CD4-positive, alpha-beta T cell treated with Interleukin-17A for 4 hours (primary cell): ENCODE results near the gene PDZD4.
"Not testable (repeated sequence)": the region's sequence is repeated elsewhere in the genome, so short reads cannot be mapped to it uniquely, and the experiment has no call there.

Experiments
- DNase-seq: peaks from one replicate; pipeline ENCODE4 v3.0.0-alpha.2; 2020; ENCODE audit warnings: mixed read lengths

PDZD4 gene

GRCh38 chrX:153831429-153832150, 1.2 kb upstream of the PDZD4 start:
- no peak for DNase-seq

- no peak for DNase-seq
Measured at GRCh38 chrX:153830640-153831428, 490 bp upstream of the PDZD4 start.

- DNase-seq, result peak; percentile 24
Measured at GRCh38 chrX:153829549-153829798, 870 bp downstream of the PDZD4 start.

- no peak for DNase-seq
Measured at GRCh38 chrX:153828723-153829548, 1.4 kb downstream of the PDZD4 start.

GRCh38 chrX:153828308-153828707, 2.0 kb downstream of the PDZD4 start:
- no peak for DNase-seq

- no peak for DNase-seq
Measured at GRCh38 chrX:153827903-153828302, 2.4 kb downstream of the PDZD4 start.

GRCh38 chrX:153827016-153827415, 3.3 kb downstream of the PDZD4 start:
- no peak for DNase-seq

- DNase-seq, result no peak
Measured at GRCh38 chrX:153825042-153825441, 5.3 kb downstream of the PDZD4 start.

GRCh38 chrX:153824348-153824747, 6.0 kb downstream of the PDZD4 start:
- DNase-seq, result no peak

- DNase-seq, result no peak
Measured at GRCh38 chrX:153821066-153821465, 9.3 kb downstream of the PDZD4 start.

- DNase-seq, result no peak
Measured at GRCh38 chrX:153820601-153821000, 9.7 kb downstream of the PDZD4 start.

GRCh38 chrX:153819384-153820040, 10.8 kb downstream of the PDZD4 start:
- DNase-seq, result no peak

GRCh38 chrX:153818571-153819383, 11.6 kb downstream of the PDZD4 start:
- peak; percentile 76 for DNase-seq

- not testable (repeated sequence) for DNase-seq
Measured at GRCh38 chrX:153818064-153818463, 12.3 kb downstream of the PDZD4 start.

- DNase-seq, result peak; percentile 52
Measured at GRCh38 chrX:153816831-153817690, 13.3 kb downstream of the PDZD4 start.

- DNase-seq, result no peak
Measured at GRCh38 chrX:153814591-153815315, 15.6 kb downstream of the PDZD4 start.

- no peak for DNase-seq
Measured at GRCh38 chrX:153813161-153813560, 17.2 kb downstream of the PDZD4 start.

GRCh38 chrX:153812220-153812619, 18.1 kb downstream of the PDZD4 start:
- DNase-seq, result no peak

- DNase-seq, result no peak
Measured at GRCh38 chrX:153807976-153808375, 22.4 kb downstream of the PDZD4 start.

GRCh38 chrX:153806999-153807575, 23.3 kb downstream of the PDZD4 start:
- no peak for DNase-seq
